Activated CD4-positive, alpha-beta T cell treated with anti-CD3 and anti-CD28 coated beads, Interleukin-2, amount 50 U/mL, for 48 hours (primary cell): ENCODE results near the gene SCGB1A1.
A peak's percentile ranks its signal among the peaks of the same experiment; 100 is the strongest.
"Not testable (repeated sequence)": the region's sequence is repeated elsewhere in the genome, so short reads cannot be mapped to it uniquely, and the experiment has no call there.

Experiments used
- DNase-seq, 2 experiments: peaks; one replicate each; pipeline ENCODE4 v3.0.0-alpha.2; 2020

SCGB1A1 gene, protein sequence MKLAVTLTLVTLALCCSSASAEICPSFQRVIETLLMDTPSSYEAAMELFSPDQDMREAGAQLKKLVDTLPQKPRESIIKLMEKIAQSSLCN

DNA sequence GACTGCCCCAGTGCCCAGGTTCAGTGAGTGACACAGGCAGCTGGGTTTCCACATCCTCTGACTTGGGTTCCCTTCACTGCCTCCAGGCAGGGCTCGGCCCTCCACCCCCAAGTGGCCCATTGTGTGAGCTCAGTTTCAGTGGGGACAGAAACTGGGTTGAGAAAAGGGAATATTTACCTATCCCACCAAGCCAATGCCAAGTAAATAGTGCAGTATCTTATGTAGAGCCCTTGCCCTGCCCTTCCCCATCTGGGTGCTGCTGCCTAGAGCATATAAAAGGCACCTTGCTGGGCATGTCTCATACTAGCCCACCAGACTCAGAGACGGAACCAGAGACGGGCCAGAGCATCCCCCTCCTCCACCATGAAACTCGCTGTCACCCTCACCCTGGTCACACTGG lies at the start of gene SCGB1A1:
Gene SCGB1A1 (plus strand): TSS at position 301 of the 400 bp plus-strand sequence. CDS start 63 bp downstream, at position 364.
- DNase-seq = no peak

DNA sequence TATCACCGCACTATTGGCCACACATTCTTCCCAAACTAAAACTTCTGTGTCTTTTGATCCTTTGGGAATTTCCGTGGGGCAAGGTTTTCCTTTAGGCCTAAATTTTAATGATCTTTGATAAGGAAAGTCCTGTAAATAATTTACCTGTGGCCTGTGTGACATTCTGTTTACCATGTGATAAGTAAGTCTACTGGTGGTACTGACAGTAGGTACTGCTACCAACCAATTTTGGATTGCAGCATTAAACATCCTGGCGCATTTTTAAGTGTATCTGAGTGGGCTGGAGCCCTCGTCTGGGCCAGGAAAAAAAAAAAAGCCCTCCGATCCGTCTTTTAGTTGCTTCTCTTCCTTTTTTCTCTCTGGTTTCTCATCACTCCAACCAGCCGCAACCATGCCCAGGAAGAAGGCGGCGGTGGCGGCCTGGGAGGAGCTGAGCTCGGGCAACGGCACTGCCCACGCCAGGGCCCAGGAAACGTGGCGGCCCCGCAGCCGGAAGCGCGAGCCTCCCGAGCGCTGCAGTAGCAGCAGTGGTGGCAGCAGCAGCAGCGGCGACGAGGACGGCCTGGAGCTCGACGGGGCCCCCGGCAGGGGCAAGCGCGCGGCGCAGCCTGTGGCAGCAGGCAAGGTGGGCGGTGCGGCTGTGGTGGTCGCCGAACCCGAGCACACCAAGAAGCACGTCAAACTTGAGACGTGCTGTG lies 47.9 kb upstream of the SCGB1A1 start:
- peak; percentile 34 to 49 for DNase-seq

DNA sequence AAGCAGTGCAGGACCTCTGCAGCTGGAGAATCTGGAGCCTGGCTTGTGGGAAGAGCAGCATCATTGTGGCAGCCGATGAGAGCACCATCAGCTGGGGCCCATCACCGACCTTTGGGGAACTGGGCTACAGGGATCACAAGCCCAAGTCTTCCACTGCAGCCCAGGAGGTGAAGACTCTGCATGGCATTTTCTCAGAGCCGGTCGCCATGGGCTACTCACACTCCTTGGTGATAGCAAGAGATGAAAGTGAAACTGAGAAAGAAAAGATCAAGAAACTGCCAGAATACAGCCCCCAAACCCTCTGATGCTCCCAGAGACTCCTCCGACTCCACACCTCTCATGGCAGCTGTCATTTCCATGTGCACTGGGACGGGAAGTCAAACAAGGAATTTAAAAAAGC lies 46.0 kb upstream of the SCGB1A1 start:
- no peak for DNase-seq

DNA sequence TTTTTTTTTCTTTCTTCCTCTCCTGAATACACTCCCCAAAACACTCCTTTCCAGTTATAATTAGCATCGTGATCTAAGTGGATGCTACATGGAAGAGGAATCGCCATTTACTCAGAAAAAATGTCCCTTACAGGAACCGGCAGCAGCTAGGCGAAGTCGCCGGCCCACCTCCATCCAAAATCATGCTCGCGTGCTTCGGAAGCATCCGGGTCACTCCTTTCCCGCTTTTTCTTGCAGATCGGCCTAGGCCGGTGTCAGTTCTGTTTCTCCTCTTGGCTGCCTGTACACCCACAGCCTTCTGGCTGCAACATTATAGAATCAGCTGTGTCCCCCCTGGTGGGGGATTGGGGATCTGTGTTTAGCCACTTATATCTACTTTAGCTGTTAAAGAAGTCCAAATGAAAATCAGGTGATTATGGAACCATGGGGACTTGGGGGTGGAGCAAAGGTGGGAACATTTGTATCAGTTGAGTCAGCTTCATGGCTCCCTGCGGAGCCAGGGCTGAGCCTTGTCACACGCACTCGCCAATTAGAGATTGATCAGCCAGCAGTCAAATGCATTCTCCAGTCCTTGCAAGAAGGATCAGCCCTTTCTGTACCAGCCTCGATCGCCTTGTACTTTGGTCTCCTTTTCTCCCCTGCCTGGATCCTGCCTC lies 45.2 kb upstream of the SCGB1A1 start:
- DNase-seq = no peak

DNA sequence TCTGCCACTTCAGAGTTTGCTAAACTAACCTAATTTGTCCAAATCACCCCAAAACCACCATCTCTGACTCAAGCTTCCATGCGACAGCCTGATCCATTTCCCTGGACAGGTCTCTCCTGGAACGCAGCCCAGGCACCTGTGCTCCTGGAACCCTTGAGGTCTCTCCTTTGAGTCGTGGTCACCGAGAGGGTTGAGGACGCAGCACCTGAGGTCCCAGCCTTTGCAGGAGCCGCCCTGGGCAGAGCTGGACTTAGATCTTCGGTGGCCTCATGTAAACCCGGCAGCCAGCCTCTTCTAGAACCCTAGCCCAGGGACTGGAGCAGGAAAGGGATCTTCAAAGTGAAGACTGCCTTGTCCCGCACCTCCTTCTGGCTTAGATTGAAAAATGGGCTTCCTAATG lies 44.0 kb upstream of the SCGB1A1 start:
- no peak for DNase-seq

DNA sequence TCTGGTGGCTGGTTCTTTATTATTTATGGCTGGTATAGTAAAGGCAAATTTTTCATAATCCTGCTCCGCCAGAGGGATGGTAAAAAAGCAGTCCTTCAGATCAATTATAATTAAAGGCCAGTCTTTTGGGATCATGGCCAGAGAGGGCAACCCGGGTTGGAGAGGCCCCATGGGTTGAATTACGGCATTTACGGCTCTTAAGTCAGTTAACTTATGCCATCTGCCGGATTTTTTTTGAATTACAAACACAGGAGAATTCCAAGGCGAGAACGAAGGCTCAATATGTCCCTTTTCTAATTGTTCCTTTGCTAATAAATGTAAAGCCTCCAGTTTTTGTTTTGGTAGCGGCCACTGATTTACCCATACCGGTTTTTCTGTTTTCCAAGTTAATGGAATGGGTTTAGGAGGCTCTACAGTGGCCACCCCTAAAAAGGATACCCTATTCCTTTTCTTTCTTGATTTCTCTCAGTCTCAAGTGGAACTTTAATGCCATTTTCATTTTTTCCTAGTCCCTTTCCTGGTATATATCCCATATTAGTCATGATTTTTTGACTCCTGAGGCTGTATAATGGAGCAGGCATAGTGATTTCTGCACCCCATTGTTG lies 40.3 kb upstream of the SCGB1A1 start:
- not testable (repeated sequence) for DNase-seq

DNA sequence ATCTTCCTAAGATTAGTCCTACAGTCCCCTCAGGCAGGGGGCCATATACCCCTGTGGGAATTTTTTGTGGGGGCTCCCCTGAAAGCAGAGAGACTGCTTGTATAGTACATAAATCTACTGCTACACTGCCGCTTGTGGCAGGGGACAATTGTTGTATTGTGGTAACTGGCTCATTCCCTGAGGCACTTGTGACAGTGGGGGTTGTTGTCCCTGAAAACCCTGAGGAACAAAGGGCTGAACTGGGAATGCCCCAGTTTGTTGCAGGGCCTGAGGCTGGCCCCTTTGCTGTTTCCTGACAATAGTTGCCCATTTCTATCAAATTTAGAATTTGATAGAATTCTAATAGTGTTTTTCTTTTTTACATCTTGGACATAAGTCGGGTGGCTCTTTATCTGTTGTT lies 39.2 kb upstream of the SCGB1A1 start:
- not testable (repeated sequence) for DNase-seq

DNA sequence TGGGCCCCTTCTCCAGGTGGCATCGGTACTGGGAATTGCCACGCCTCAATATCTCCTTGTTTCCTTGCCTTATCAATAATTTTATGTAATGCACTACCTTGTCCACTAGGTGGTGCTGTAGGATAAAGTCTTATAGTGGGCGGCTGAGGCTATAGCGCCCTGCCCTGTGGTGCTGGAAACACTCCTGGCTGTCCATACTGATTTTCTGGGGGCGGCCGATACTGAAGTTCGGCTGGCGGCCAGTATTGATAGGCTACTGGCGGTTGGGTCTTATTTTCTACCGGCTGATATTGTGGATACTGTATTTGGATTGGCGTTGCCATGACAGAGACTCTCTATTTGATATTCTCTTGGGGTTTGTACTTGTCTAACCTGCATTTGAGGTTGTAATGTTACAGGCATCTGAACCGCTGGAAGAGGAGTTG lies 38.0 kb upstream of the SCGB1A1 start:
- peak; percentile 27 to 40 for DNase-seq

DNA sequence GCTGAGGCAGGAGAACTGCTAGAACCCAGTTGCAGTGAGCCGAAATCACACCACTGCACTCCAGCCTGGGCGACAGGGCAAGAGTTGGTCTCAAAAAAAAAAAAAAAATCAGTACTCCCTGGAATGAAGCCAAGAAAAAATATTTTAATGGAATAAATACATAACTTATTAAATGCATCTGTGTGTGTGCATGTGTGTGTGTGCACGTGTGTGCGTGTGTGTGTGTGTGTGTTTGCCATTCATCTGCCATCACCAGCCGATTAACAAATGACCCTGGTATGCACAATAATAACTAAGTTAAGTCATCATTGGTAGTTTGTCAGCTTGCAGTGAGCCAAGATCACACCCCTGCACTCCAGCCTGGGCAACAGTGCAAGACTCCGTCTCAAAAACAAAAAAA lies 35.0 kb upstream of the SCGB1A1 start:
- DNase-seq = no peak

DNA sequence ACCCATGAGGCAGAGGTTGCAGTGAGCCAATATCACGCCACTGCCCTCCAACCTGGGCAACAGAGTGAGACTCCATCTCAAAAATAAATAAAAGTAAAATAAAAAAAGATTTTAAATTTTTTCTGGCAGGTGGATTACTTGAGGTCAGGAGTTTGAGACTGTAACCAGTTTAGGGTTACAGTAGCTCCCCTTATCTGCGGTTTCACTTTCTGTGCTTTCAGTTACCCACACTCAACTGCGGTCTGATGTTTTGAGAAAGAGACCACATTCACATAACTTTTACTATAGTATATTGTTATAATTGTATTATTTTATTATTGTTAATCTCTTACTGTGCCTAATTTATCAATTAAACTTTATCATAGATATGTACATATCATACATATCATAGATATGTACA lies 32.8 kb upstream of the SCGB1A1 start:
- DNase-seq = not testable (repeated sequence)

DNA sequence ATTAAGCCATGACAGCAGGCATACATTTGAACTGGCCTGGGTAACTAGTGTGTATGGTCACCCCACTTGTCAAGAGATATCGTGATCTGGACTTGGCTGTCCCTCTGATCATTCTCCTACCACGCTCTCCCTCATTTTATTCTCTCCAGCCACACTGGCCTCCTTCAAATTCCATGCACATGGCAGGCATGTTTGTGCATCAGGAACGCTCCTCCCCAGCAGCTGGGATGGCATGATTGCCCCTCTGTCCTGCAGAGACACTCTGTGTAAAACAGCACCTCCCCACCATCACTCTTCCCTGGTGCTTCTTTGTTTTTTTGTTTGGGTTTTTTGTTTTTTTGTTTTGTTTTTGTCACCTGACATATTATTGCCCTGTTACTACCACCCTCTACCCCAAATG lies 31.5 kb upstream of the SCGB1A1 start:
- no peak for DNase-seq

DNA sequence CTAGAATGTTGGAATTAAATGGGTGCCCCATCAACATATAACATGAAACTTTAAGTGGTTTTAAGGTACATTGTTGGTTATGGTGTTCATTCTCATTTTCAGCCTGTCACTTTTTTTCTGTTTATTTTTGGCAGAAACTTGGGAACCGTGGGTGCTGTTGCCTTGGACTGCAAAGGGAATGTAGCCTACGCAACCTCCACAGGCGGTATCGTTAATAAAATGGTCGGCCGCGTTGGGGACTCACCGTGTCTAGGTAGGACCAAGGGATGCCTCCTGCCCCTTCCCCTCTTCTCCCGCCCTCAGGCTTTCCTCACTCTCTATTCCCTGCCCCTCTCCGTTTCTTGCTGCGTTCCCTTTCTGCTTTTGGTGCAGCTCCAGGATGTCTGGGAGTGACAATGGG lies 29.8 kb upstream of the SCGB1A1 start:
- no peak for DNase-seq

DNA sequence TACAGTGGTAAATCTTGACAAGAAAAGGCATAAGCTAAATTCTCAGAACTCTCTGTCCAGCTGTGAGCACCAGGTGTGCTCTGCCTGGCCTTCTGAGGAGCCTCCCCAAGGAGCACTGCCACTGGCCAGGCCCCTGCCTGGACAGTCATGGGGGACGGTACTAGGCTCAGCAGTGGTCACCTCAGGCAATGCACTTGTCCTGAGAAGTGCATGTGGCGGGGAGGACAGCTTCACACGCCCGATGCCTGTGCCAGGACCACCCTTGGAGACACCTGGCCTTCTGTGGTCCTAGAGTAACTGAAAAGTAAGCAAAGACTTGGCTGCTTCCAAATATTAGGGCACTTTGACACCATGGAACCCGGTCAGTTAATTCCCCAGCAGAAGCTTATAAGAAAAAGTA lies 28.6 kb upstream of the SCGB1A1 start:
- DNase-seq = no peak

DNA sequence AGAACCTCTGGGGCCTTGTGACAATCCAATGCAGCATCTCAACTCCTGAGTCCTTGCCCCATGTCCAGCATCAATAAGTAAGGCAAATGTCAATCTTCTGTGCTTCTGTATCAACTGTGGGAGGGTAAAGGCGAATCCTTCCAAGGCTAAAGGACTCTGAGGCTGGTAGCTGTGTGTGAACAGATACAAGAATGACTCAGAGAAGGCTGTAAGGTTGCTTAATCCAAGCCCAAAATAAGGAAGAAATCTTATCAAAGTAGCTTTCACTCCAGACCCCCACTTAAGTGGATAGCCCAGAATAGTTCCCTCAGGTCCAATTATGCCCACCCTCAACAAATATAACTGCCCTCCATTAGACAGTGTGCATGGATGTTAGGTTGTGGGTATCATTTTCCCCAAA lies 28.1 kb upstream of the SCGB1A1 start:
- no peak for DNase-seq

DNA sequence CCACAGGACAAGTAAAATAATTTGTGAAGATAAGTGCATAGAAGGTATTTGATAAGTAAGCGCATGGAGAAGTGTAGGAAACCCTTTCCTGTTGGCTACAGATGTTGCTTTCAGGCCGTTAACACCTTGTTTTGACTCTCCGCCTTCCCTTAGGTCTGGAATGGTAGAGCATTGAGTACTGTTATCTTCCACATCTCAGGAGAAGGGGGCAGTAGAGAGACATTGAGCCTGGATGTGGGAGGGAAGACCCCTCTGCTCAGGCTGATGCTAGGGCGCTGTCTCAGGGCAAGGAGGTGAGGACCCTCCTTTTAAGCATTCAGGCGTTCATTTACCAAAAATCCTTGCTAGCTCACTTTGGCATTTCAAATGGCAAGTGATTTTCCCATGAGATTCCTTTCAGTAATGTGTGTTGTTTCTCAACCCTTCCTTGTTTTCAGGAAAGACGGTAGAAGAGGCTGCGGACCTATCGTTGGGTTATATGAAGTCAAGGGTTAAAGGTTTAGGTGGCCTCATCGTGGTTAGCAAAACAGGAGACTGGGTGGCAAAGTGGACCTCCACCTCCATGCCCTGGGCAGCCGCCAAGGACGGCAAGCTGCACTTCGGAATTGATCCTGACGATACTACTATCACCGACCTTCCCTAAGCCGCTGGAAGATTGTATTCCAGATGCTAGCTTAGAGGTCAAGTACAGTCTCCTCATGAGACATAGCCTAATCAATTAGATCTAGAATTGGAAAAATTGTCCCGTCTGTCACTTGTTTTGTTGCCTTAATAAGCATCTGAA lies 27.0 kb upstream of the SCGB1A1 start:
- no peak for DNase-seq

DNA sequence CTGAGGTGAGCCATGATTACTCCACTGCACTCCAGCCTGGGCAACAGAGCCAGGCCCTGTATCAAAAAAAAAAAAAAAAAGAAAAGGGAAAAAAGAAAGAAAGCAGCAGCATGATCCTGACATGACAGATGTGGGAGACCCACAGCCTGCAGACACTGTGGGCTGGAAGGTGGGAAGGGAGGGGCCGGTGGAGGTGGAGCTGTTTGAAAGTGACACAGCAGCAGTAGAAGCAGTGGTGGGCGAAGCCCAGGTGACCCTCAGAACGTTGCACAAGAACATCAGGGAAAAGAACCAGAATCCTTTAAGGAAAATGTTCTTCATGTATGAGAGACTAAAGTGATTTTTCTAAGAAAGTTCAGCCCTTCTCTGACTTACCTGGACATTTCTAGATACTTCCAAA lies 26.3 kb upstream of the SCGB1A1 start:
- no peak for DNase-seq

DNA sequence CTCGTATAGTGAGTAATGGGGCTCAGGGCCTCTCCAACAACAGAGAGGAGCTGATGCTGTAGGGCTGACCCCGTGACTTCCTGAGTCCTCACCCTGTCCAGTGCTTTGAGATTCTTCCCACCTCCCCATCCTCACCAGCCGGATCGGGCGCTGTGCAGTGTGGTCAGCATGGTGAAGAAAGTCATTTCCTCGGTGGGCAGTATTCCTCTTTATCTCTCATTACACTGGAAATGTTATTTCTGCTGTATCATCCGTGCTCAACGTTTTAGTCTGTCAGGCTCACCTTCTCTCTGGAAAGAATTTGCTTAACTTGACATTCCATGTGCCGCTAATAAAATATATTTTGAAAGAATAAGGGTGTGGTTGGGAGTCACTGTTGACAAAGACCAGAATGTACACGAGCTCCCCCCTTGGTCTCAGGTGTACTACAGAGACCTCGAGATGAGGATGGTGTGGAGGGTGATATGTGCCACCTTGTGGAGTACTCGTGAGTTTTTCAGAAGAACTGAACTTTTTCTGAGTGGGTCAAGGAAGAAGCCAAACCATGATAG lies 25.7 kb upstream of the SCGB1A1 start:
- DNase-seq = no peak

DNA sequence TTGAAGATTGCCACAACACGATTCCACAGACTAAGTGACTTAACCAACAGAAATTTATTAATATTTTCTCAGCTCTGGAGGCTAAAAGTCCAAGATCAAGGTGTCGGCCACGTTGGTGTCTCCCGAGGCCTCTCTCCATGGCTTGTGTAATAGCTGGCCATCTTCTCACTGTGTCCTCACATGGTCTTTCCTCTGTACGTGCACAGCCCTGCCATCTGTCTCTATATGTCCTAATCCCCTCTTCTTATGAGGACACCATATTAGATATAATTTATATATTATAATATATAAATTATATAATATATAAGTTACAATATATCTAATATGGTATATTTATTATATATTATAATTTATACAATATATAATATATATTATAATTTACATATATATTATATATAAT lies 25.1 kb upstream of the SCGB1A1 start:
- no peak for DNase-seq

DNA sequence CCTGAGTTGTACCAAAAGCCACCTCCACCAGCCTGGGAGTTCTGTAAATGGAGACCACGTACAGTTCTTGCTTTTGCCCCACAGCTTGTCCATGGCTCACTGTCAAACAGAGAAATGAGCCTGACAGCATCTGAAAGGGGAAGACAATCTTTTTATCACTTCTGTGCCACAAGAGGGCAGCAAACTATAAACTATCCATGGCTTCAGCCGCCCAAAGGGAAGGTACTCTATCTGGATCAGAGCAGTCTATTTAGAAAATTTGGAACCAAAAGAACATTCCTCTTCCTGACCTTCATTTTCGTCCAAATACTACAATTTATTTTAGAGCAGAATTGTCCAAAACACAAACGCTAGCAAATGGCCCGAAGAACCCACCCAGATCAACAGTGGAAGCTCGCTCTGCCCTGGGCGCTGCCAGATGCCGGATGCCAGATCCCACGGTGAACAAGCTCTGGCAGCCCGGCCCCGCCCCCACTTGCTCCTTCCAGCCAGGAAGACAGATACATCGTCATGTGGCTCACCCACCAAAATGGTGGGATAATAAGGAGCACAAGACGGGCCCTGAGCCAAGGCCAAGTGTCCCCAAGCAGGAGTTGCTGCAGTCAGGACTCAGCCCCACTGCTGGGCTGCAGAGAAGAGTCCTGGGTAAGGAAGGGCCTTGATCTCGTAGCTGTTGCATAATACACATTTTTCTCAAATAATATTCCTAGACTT lies 23.9 kb upstream of the SCGB1A1 start:
- DNase-seq = peak; percentile 25 to 40

DNA sequence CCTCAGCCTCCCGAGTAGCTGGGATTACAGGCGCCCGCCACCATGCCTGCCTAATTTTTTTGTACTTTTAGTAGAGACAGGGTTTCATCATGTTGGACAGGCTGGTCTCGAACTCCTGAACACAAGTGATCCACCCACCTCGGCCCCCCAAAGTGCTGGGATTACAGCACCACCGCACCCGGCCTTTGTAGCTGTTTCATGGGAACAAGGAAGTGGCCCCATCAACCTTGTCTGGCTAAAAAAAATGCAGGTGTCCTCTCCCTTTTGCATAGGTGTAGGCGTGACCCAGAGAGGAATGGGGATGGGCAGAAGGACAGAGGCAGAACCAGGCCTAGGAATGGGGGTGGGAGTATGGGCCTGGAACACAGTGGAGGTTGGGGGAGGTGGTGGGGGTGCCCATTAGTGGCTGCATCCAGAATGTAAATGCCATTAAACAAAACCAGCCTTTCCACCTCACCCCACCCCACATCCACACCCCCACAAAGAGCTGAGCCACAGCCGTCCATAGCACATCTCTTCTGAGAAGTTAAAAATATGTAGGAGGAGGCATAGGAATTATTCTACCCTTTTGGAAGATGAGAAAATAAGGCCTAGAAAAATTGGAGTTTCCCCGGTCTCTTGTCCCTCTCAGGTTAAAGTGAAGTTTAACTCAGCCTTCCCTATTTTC lies 22.8 kb upstream of the SCGB1A1 start:
- DNase-seq = no peak
